Mammary epithelial cell (primary cell): ENCODE measurements around the gene NOG.

Experiments used
- EZH2 ChIP-seq: IDR thresholded peaks from 2 replicates; pipeline ENCODE4 v1.6.1; 2012; ENCODE audit warnings: low read length, inconsistent platforms, borderline replicate concordance
- TF ChIP-seq, protein P1 (sequence below), 2 donors: IDR thresholded peaks in 1 of 2; conservative IDR thresholded peaks in 1 of 2; 2 replicates each; pipeline ENCODE4 v1.5.1; 2011 to 2012; ENCODE audit warnings: inconsistent platforms in 2 of 2, low read length in 2 of 2, mild to moderate bottlenecking in 2 of 2, control low read depth in 1 of 2, low read depth in 1 of 2; ENCODE audit not compliant: insufficient read depth in 1 of 2; ENCODE audit errors: extremely low read depth in 1 of 2

DNA sequence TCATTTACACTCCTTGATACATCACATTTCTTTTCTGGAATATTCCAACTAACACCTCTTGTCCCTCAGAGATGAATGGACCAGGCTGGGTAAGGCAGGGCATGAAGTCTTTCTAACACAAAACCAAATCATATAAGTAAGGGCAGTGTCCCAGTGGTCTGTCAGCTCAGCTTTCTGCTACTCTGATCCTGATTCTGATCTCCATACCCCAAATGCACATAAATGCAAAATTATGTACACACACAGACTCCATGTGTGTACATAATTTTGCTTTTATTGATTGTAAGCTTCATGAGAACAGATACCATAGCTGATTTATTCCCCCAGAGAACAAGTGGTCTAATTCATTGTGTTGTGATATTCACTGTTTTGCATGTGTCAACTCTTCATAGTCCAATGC lies 47.9 kb downstream of the NOG start:
- TF ChIP-seq, protein P1, sequence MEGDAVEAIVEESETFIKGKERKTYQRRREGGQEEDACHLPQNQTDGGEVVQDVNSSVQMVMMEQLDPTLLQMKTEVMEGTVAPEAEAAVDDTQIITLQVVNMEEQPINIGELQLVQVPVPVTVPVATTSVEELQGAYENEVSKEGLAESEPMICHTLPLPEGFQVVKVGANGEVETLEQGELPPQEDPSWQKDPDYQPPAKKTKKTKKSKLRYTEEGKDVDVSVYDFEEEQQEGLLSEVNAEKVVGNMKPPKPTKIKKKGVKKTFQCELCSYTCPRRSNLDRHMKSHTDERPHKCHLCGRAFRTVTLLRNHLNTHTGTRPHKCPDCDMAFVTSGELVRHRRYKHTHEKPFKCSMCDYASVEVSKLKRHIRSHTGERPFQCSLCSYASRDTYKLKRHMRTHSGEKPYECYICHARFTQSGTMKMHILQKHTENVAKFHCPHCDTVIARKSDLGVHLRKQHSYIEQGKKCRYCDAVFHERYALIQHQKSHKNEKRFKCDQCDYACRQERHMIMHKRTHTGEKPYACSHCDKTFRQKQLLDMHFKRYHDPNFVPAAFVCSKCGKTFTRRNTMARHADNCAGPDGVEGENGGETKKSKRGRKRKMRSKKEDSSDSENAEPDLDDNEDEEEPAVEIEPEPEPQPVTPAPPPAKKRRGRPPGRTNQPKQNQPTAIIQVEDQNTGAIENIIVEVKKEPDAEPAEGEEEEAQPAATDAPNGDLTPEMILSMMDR (conservative IDR thresholded peaks at IDR 0.05 in 1 of 2, IDR thresholded peaks at IDR 0.05 in 1 of 2; ENCODE audit: extremely low read depth in 1 of 2, insufficient read depth in 1 of 2, low read depth in 1 of 2, low read length in 2 of 2) = no peak
- TF ChIP-seq EZH2 = no peak
